Suprapubic skin (tissue), 4 donors: ENCODE measurements around the gene SYNGR1. TPM values are rescaled to one million over a fixed set of nuclear protein-coding genes. Genes with fewer than 3 reads are reported as not detected.

Source experiments
- DNase-seq, 2 donors: peaks; one replicate each; pipeline ENCODE4 v3.0.0-alpha.2; 2019; ENCODE audit warnings: low spot score in 2 of 2
- H3K27ac ChIP-seq: fragments of 200-600 bp; sonication (generic); one replicate; pipeline ENCODE4 v1.5.1; 2019
- H3K27me3 ChIP-seq: fragments of 200-600 bp; sonication (generic); one replicate; pipeline ENCODE4 v1.5.1; 2019
- H3K36me3 ChIP-seq: fragments of 200-600 bp; sonication (generic); one replicate; pipeline ENCODE4 v1.5.1; 2019
- H3K4me1 ChIP-seq: fragments of 200-600 bp; sonication (generic); one replicate; pipeline ENCODE4 v1.5.1; 2019
- H3K4me3 ChIP-seq: fragments of 200-600 bp; sonication (generic); one replicate; pipeline ENCODE4 v1.5.1; 2019; ENCODE audit warnings: mild to moderate bottlenecking
- H3K9me3 ChIP-seq: fragments of 200-600 bp; sonication (generic); one replicate; pipeline ENCODE4 v1.5.1; 2019
- CTCF ChIP-seq, 2 donors: fragments of 200-600 bp in 1 of 2; fragments of 450-650 bp in 1 of 2; sonication (generic) in 1 of 2; IDR thresholded peaks; one replicate each; pipeline ENCODE4 v1.5.1; 2016 to 2019; ENCODE audit warnings: antibody characterized with exemption in 2 of 2, mild to moderate bottlenecking in 1 of 2, moderate library complexity in 1 of 2
- EP300 ChIP-seq: sonication (generic); formaldehyde crosslinking; IDR thresholded peaks from one replicate; pipeline ENCODE4 v1.6.1; 2017; ENCODE audit warnings: antibody characterized with exemption
- POLR2A ChIP-seq, 2 donors: fragments of 450-650 bp; IDR thresholded peaks; one replicate each; pipeline ENCODE4 v1.6.1; 2017; ENCODE audit warnings: antibody characterized with exemption in 2 of 2, mild to moderate bottlenecking in 2 of 2, moderate library complexity in 2 of 2
- POLR2AphosphoS5 ChIP-seq, 3 donors: sonication (generic); formaldehyde crosslinking; IDR thresholded peaks; one replicate each; pipeline ENCODE4 v1.6.1; 2017; ENCODE audit warnings: antibody characterized with exemption in 3 of 3
- WGBS: methylation state at CpG from one replicate; pipeline ENCODE4 v1.1.5; 2018; 5-methylcytosine and 5-hydroxymethylcytosine counted together
- total RNA-seq, 4 donors: library from RNA; depleted of rRNA; stranded (reverse); fragments of >200 nt; gene quantifications; one replicate each; pipeline ENCODE4 v1.1.0, GENCODE V29; 2016

SYNGR1 gene
- total RNA-seq: 10 to 100 TPM; 34.6 to 52.5 (median 44.3) TPM

- Histone ChIP-seq H3K27ac (peak within 1 kb of the TSS; percentile 88), H3K4me1 (peaks cover 48% of the 10 kb centered on the region)
- 1% methylated on average over 35 of the region's 87 CpGs for WGBS
Observed at GRCh38 chr22:39349967-39350726, at the start of gene SYNGR1. TSS of gene SYNGR1 (plus strand) at chr22:39349991. CDS start at chr22:39350011, 20 bp downstream.

GRCh38 chr22:39300186-39300830, 49.5 kb upstream of the SYNGR1 start:
- no peak for TF ChIP-seq POLR2A (IDR thresholded peaks at IDR 0.05)
- TF ChIP-seq POLR2AphosphoS5 (IDR thresholded peaks at IDR 0.05): no peak
- no peak for TF ChIP-seq EP300
- TF ChIP-seq CTCF (IDR thresholded peaks at IDR 0.05): no peak
- no peaks in the 10 kb centered on the region for H3K27me3 ChIP-seq
- peaks cover 38% of the 10 kb centered on the region for H3K4me1 ChIP-seq
- peak overlapping the region; percentile 43 for H3K27ac ChIP-seq
- no peaks in the 10 kb centered on the region for H3K9me3 ChIP-seq
- no peak for DNase-seq
- peak overlapping the region; percentile 6 for H3K4me3 ChIP-seq
- WGBS: 32% methylated on average over 12 of the region's 19 CpGs
- H3K36me3 ChIP-seq: no peaks in the 10 kb centered on the region

More at GRCh38 chr22:39349967-39350726, at the start of gene SYNGR1:
- no peak for DNase-seq
- Histone ChIP-seq H3K4me3 (peak within 1 kb of the TSS; percentile 88), H3K27me3 (no peaks in the 10 kb centered on the region), H3K9me3 (no peaks in the 10 kb centered on the region), H3K36me3 (no peaks in the 10 kb centered on the region)
- TF ChIP-seq POLR2AphosphoS5 (IDR thresholded peaks at IDR 0.05) (no peak), POLR2A (IDR thresholded peaks at IDR 0.05) (no peak), EP300 (no peak), CTCF (IDR thresholded peaks at IDR 0.05) (no peak)

- Histone ChIP-seq H3K4me1 (peaks cover 38% of the 10 kb centered on the region), H3K9me3 (no peaks in the 10 kb centered on the region), H3K27me3 (no peaks in the 10 kb centered on the region), H3K4me3 (no peak overlapping the region), H3K36me3 (no peaks in the 10 kb centered on the region), H3K27ac (no peak overlapping the region)
- DNase-seq: no peak
- 75% methylated on average over 9 of the region's 9 CpGs for WGBS
- no peak for TF ChIP-seq POLR2AphosphoS5 (IDR thresholded peaks at IDR 0.05)
Observed at GRCh38 chr22:39301108-39301507, 48.7 kb upstream of the SYNGR1 start.

- no peak overlapping the region for H3K27ac ChIP-seq
- peaks cover 33% of the 10 kb centered on the region for H3K4me1 ChIP-seq
- H3K36me3 ChIP-seq: no peaks in the 10 kb centered on the region
- no peak overlapping the region for H3K4me3 ChIP-seq
- 57% methylated on average over 7 of the region's 7 CpGs for WGBS
- no peaks in the 10 kb centered on the region for H3K9me3 ChIP-seq
- no peak for TF ChIP-seq POLR2AphosphoS5 (IDR thresholded peaks at IDR 0.05)
- no peak for DNase-seq
- H3K27me3 ChIP-seq: no peaks in the 10 kb centered on the region
Observed at GRCh38 chr22:39301926-39302325, 47.9 kb upstream of the SYNGR1 start.

- Histone ChIP-seq H3K4me3 (no peak overlapping the region), H3K27me3 (no peaks in the 10 kb centered on the region), H3K9me3 (no peaks in the 10 kb centered on the region), H3K36me3 (no peaks in the 10 kb centered on the region), H3K27ac (no peak overlapping the region), H3K4me1 (peaks cover 27% of the 10 kb centered on the region)
- no peak for DNase-seq
- 97% methylated on average over 2 of the region's 2 CpGs for WGBS
- TF ChIP-seq POLR2AphosphoS5 (IDR thresholded peaks at IDR 0.05) (no peak), EP300 (no peak)
Observed at GRCh38 chr22:39302431-39302960, 47.3 kb upstream of the SYNGR1 start.

GRCh38 chr22:39303358-39303757, 46.4 kb upstream of the SYNGR1 start:
- H3K4me1 ChIP-seq: peaks cover 24% of the 10 kb centered on the region
- no peaks in the 10 kb centered on the region for H3K27me3 ChIP-seq
- TF ChIP-seq POLR2A (IDR thresholded peaks at IDR 0.05): no peak
- no peak for TF ChIP-seq CTCF (IDR thresholded peaks at IDR 0.05)
- TF ChIP-seq EP300: no peak
- TF ChIP-seq POLR2AphosphoS5 (IDR thresholded peaks at IDR 0.05): no peak
- H3K4me3 ChIP-seq: no peak overlapping the region
- no peak overlapping the region for H3K27ac ChIP-seq
- H3K9me3 ChIP-seq: no peaks in the 10 kb centered on the region
- 70% methylated on average over 11 of the region's 11 CpGs for WGBS
- DNase-seq: no peak
- no peaks in the 10 kb centered on the region for H3K36me3 ChIP-seq
